Measurements from ENCODE around the gene POC1B.

The POC1B gene

DNA sequence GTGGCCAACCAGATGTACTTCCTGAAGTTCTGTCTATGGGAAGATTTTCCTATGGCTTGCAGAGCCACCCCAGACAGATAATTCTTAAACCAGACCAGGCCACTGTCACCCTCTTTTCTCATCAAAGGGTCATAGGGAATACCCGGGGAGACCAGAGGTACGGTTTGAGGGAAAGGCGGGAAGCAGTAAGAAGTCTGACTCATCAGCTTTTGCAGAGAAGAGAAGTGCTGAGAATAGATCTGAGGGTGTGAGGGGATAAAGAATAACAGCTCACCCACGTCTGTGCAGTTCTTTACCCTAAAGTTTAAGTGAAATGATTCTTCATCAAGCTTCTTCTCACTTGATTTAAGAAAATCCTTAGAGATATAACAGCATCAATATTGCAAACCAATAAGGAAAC lies 21.3 kb upstream of the POC1B start (continued):
- TF ChIP-seq, protein P1, sequence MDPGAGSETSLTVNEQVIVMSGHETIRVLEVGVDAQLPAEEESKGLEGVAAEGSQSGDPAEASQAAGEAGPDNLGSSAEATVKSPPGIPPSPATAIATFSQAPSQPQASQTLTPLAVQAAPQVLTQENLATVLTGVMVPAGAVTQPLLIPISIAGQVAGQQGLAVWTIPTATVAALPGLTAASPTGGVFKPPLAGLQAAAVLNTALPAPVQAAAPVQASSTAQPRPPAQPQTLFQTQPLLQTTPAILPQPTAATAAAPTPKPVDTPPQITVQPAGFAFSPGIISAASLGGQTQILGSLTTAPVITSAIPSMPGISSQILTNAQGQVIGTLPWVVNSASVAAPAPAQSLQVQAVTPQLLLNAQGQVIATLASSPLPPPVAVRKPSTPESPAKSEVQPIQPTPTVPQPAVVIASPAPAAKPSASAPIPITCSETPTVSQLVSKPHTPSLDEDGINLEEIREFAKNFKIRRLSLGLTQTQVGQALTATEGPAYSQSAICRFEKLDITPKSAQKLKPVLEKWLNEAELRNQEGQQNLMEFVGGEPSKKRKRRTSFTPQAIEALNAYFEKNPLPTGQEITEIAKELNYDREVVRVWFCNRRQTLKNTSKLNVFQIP (CRISPR knock-in tag; IDR thresholded peaks at IDR 0.05; ENCODE audit: borderline replicate concordance, low read depth), result no peak

GRCh38 chr12:89546151-89546550 lies 20.3 kb upstream of the POC1B start:
- no peak for ATAC-seq

GRCh38 chr12:89544681-89545184 lies 18.9 kb upstream of the POC1B start:
- TF ChIP-seq OSR1 (CRISPR knock-in tag; IDR thresholded peaks at IDR 0.05), result no peak
- TF ChIP-seq ZNF70 (CRISPR knock-in tag; IDR thresholded peaks at IDR 0.05), result no peak
- no peak for TF ChIP-seq TOX (CRISPR knock-in tag; IDR thresholded peaks at IDR 0.05; ENCODE audit: borderline replicate concordance)
- no peak for TF ChIP-seq ZNF565 (CRISPR knock-in tag; conservative IDR thresholded peaks at IDR 0.05; ENCODE audit: low read depth)
- no peak for TF ChIP-seq TCF4 (CRISPR knock-in tag; IDR thresholded peaks at IDR 0.05; ENCODE audit: borderline replicate concordance)
- no peak for TF ChIP-seq ZFP30 (CRISPR knock-in tag; IDR thresholded peaks at IDR 0.05)
- TF ChIP-seq GLIS3 (CRISPR knock-in tag; IDR thresholded peaks at IDR 0.05), result no peak
- TF ChIP-seq ZFP3 (CRISPR knock-in tag; IDR thresholded peaks at IDR 0.05), result no peak
- TF ChIP-seq, protein P2, sequence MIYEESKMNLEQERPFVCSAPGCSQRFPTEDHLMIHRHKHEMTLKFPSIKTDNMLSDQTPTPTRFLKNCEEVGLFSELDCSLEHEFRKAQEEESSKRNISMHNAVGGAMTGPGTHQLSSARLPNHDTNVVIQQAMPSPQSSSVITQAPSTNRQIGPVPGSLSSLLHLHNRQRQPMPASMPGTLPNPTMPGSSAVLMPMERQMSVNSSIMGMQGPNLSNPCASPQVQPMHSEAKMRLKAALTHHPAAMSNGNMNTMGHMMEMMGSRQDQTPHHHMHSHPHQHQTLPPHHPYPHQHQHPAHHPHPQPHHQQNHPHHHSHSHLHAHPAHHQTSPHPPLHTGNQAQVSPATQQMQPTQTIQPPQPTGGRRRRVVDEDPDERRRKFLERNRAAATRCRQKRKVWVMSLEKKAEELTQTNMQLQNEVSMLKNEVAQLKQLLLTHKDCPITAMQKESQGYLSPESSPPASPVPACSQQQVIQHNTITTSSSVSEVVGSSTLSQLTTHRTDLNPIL (CRISPR knock-in tag; IDR thresholded peaks at IDR 0.05; ENCODE audit: low read depth), result no peak
- TF ChIP-seq ZC3H10 (CRISPR knock-in tag; IDR thresholded peaks at IDR 0.05), result no peak
- TF ChIP-seq ESRRG (CRISPR knock-in tag; IDR thresholded peaks at IDR 0.05), result no peak
- no peak for TF ChIP-seq SNAI2 (CRISPR knock-in tag; IDR thresholded peaks at IDR 0.05)
- TF ChIP-seq, protein P3, sequence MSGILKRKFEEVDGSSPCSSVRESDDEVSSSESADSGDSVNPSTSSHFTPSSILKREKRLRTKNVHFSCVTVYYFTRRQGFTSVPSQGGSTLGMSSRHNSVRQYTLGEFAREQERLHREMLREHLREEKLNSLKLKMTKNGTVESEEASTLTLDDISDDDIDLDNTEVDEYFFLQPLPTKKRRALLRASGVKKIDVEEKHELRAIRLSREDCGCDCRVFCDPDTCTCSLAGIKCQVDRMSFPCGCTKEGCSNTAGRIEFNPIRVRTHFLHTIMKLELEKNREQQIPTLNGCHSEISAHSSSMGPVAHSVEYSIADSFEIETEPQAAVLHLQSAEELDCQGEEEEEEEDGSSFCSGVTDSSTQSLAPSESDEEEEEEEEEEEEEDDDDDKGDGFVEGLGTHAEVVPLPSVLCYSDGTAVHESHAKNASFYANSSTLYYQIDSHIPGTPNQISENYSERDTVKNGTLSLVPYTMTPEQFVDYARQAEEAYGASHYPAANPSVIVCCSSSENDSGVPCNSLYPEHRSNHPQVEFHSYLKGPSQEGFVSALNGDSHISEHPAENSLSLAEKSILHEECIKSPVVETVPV (CRISPR knock-in tag; IDR thresholded peaks at IDR 0.05), result no peak
- TF ChIP-seq BACH2 (CRISPR knock-in tag; IDR thresholded peaks at IDR 0.05; ENCODE audit: borderline replicate concordance), result no peak
- no peak for TF ChIP-seq ZNF8 (CRISPR knock-in tag; IDR thresholded peaks at IDR 0.05)
- no peak for TF ChIP-seq ARNTL (CRISPR knock-in tag; IDR thresholded peaks at IDR 0.05; ENCODE audit: borderline replicate concordance, low read depth)
- ATAC-seq, result peak; percentile 69

More at GRCh38 chr12:89546151-89546550, 20.3 kb upstream of the POC1B start:
- no peak for TF ChIP-seq ZNF8 (CRISPR knock-in tag; IDR thresholded peaks at IDR 0.05)
- no peak for TF ChIP-seq TOX (CRISPR knock-in tag; IDR thresholded peaks at IDR 0.05; ENCODE audit: borderline replicate concordance)
- TF ChIP-seq SNAI2 (CRISPR knock-in tag; IDR thresholded peaks at IDR 0.05), result no peak

DNA sequence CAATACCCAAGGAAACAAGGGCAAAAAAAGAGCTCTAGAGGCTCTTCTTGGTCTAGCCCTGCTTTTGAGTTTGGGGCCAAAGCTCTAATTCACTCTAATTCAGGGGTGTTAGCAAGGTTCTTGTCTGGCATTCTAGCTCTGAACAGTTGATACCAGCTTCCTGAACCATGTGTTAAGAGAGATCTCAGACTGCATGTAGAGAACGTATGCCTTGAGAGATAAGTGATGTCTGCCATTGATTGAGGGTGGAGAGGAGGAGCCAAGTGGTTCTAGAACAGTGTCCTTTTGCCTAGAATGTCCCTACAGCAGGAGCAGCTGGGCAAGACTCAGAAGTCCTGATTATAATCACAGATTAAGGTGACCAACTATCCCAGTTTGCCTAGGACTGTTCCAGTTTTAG lies 18.2 kb upstream of the POC1B start:
- TF ChIP-seq ZFP30 (CRISPR knock-in tag; IDR thresholded peaks at IDR 0.05), result no peak
- TF ChIP-seq ISL1 (CRISPR knock-in tag; IDR thresholded peaks at IDR 0.05), result no peak
- TF ChIP-seq, protein P1 (CRISPR knock-in tag; IDR thresholded peaks at IDR 0.05; ENCODE audit: borderline replicate concordance, low read depth), result no peak
- TF ChIP-seq PPARA (CRISPR knock-in tag; IDR thresholded peaks at IDR 0.05; ENCODE audit: borderline replicate concordance), result no peak
- TF ChIP-seq TCF4 (CRISPR knock-in tag; IDR thresholded peaks at IDR 0.05; ENCODE audit: borderline replicate concordance), result no peak
- TF ChIP-seq, protein P3 (CRISPR knock-in tag; IDR thresholded peaks at IDR 0.05), result no peak
- no peak for TF ChIP-seq PATZ1 (CRISPR knock-in tag; IDR thresholded peaks at IDR 0.05; ENCODE audit: borderline replicate concordance)
- TF ChIP-seq ARNTL (CRISPR knock-in tag; IDR thresholded peaks at IDR 0.05; ENCODE audit: borderline replicate concordance, low read depth), result no peak
- no peak for ATAC-seq

Data from SK-N-SH treated with all-trans-retinoic acid at 6 μM for 48 hours (cell line).